A673 (cell line): ENCODE data around the gene MYO18A.

Experiments
- CTCF ChIP-seq: fragments of 300-800, 200-600 bp; sonication (generic); conservative IDR thresholded peaks from 2 replicates; pipeline ENCODE4 v1.5.1; 2017; ENCODE audit warnings: low read depth, mild to moderate bottlenecking, antibody characterized with exemption, low read length, moderate library complexity, mixed read lengths
- EZH2 ChIP-seq: fragments of 200-600 bp; sonication (generic); IDR thresholded peaks from 2 replicates; pipeline ENCODE4 v1.6.1; 2017; ENCODE audit warnings: borderline replicate concordance, low read depth, mild to moderate bottlenecking, mixed read lengths, antibody characterized with exemption, low read length; ENCODE audit not compliant: poor library complexity, severe bottlenecking

- no peak for TF ChIP-seq CTCF
- TF ChIP-seq EZH2 = no peak
Measured at GRCh38 chr17:29045734-29046472, 134.3 kb downstream of the MYO18A start.
